ENCODE data around the gene CXorf66.
A peak's percentile ranks its signal among the peaks of the same experiment; 100 is the strongest.
"Not testable (repeated sequence)": the region's sequence is repeated elsewhere in the genome, so short reads cannot be mapped to it uniquely, and the experiment has no call there.

Gene CXorf66

DNA sequence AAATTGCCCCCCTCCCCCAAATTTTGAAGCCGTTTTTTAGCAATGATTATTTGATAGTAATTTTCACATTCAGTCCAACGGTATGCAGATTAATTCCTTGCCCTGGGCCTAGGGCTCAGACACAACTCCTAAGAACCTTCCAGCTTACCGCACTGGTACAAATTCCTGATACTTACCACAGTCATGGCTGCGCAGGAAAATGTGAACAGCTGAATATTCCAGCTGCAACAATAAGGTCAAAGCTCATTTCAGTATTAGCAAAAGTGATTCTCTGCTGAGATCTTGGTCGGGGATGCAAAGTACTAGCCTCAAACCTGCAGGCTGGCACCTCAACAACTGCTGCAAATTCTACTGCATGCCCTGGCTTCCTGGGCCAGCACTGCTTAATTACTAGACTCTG is 35.4 kb downstream of the CXorf66 start:
- DNase-seq (ENCODE audit: low read depth): no peak

DNA sequence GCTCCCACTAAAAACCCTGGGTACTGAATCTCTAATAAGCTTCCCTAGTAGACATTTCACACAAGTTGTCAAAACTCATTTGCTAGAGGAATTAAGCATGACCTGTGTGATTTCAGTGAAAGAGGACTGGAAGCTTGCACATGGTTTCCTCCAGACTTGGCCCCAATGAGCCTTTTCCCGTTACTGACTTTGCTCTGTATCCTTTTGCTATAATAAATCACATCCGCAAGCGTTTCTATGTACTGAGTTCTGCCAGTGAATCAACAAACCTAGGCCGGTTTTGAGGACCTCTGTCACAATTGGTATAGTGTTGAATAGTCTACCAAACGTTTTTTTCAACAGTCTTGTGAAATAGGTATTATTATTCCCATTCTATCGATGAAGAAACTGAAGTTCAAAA is 40.6 kb downstream of the CXorf66 start:
- DNase-seq (ENCODE audit: low read depth): no peak

DNA sequence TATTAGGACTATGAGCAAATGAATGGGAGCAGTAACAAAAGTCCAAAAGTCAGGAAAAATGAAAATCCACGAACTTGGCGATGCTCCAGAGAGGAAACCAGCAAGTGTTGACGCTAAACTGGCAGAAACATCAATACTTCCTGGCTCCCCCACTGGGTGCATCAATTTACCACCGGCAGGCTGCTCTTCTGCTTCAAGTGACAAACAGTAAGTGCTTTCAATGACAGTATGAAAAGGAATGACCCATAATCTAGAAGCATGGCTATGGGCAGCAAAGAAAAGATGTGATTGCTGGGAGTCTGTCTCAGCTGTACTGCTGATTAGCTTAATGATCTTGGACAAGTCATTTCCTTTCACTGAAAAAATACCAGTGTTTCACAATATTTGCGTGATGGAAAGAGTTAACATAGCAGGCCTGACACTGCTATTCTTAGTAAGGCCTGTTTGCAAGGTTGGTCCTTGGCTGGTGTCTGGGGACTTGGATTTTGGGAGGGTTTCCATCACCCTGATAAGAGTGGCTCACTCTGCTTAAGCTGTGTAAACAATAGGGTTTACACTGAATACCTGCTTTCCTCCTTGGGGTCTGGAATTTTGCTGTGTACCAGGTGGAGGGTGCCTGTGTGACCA is 41.1 kb downstream of the CXorf66 start:
- peak; percentile 9 for DNase-seq (ENCODE audit: low read depth)

DNA sequence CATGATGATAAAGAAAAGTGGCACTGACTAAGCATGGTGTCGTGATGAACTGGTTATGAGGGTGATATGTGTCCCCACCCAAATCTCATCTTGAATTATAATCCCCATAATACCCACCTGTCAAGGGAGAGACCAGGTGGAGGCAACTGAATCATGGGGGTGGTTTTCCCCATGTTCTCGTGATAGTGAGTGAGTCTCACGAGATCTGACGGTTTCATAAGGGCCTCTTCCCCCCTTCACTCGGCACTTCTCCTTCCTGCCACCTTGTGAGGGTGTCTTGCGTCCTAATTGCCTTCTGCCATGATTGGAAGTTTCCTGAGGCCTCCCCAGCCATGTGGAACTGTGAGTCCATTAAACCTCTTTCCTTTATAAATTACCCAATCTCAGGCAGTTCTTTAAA is 44.2 kb downstream of the CXorf66 start:
- DNase-seq (ENCODE audit: low read depth): not testable (repeated sequence)

DNA sequence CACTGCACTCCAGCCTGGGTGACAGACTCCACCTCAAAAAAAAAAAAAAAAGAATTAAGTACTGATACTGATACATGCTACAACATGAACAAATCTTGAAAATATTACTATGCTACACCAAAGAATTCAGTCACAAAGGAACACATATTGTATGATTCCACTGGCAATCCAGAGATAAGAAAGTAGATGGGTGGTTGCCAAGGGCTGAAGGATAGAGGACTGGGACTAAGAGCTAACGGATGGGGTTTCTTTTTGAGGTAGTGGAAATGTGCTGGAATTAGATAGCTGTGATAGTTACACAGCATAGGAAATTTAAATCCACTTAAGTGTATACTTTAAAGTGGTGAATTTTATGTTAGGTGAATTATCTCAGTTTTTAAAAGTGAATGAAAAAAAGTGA is 45.0 kb downstream of the CXorf66 start:
- no peak for DNase-seq (ENCODE audit: low read depth)

DNA sequence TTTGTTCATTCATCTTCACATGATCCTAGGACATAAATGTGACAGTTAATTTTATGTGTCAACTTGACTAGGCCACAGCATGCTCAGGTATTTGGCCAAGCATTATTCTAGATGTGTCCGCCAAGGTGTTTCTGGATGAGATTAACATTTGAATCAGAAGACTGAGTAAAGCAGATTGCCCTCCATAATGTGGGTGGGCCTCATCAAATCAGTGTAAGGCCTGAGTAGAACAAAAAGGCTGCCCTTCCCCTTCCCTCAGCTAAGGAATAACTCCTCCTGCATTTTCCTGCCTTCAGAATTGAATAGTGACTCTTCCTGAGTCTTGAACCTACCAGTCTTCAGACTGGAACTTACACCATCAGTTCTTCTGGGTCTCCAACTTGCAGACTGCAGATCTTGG is 50.9 kb downstream of the CXorf66 start:
- DNase-seq (ENCODE audit: low read depth): no peak

DNA sequence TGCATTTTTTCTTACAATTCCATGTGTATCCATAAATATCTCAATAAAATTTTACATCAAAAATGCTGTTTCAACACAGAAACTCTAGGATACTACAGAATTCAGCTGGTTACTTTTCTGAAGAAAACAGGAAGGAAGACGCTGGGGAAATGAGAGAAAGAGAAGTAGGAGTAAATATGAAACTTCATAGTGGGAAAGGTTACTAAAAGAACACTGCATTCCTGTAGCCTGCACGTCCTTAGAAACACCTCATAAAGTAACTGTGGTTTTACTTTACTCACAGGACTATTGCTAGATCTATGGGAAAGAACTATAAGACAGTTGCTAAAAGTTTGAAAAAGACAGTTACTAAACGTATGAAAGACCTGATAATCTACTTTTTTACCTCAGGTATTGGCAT is 55.6 kb downstream of the CXorf66 start:
- DNase-seq (ENCODE audit: low read depth): no peak

DNA sequence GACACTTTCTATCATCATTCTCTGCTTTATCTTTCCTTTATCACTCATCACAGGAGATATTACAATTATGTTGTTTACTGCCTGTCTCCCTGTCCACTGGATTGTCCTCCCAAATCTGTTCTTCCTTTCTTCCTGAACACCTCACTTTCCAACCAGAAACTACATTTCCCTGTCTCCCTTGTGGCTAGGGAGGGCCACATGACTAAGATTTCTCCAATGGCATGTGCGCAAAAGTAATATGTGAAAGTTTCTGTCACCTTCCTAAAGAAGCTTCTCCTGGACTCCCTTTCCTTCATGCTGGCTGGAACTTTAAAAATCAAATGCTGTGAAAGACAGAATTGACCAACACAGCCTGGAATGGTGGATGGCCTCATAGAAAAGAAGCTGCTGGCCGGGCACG is 58.2 kb downstream of the CXorf66 start:
- DNase-seq (ENCODE audit: low read depth): no peak

DNA sequence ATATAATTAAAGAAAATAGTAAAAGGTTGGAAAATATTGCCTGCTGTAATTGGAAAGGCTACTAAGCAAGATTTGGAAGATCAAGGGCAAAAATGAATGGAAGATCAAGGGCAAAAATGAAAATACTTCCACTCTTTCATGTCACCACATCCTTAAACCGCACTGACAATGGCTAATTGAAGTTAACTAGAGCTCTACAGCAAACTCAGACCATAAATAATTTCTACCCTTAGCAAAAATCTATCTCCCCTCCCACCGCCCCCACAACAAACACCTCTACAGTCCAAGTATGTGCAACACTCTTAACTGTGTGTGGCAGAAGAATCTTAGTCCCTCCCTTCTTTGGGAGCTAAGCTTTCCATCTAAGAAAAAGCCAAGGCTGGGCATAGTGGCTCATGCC is 59.6 kb downstream of the CXorf66 start:
- no peak for DNase-seq (ENCODE audit: low read depth)
